GM10266 (cell line): Measurements from ENCODE around the gene ARHGAP26.

Source experiments
- DNase-seq: peaks from one replicate; pipeline ENCODE4 v3.0.0; 2012; ENCODE audit errors: extremely low spot score
- CTCF ChIP-seq: IDR thresholded peaks from 2 replicates; pipeline ENCODE4 v1.5.1; 2012; ENCODE audit warnings: mild to moderate bottlenecking, low read depth; ENCODE audit not compliant: control insufficient read depth, insufficient read depth; ENCODE audit errors: missing control alignments

Gene ARHGAP26

GRCh38 chr5:143217804-143218160, 447.6 kb downstream of the ARHGAP26 start:
- peak; percentile 28 for DNase-seq
- no peak for TF ChIP-seq CTCF

- no peak for TF ChIP-seq CTCF
- no peak for DNase-seq
Measured at GRCh38 chr5:143218517-143219170, 448.5 kb downstream of the ARHGAP26 start.

GRCh38 chr5:143219696-143220095, 449.5 kb downstream of the ARHGAP26 start:
- no peak for DNase-seq
- no peak for TF ChIP-seq CTCF

DNA sequence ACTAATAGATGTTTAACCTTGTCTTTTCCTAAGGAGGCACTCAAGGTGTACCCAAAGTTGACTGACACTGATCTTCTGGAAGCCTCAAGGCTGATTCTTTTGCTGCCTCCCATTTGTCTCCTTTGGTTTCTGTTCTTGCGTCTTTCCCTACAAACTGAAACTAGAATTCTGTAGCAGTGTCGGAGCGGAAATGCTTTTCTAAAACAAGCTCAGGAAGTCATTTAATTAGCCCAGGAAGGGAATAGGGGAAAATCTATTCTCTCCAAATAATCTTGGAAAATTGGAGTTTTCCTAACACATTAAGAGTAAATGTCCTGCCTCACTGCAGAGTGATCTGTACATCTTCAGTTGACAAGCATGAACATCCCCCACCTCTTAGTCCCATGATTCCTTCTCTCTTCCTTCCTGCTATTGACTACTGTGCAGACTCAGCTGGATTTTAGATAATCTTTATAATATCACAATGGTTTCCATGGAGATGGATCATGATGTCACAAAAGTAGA, 450.6 kb downstream of the ARHGAP26 start:
- no peak for TF ChIP-seq CTCF
- no peak for DNase-seq

DNA sequence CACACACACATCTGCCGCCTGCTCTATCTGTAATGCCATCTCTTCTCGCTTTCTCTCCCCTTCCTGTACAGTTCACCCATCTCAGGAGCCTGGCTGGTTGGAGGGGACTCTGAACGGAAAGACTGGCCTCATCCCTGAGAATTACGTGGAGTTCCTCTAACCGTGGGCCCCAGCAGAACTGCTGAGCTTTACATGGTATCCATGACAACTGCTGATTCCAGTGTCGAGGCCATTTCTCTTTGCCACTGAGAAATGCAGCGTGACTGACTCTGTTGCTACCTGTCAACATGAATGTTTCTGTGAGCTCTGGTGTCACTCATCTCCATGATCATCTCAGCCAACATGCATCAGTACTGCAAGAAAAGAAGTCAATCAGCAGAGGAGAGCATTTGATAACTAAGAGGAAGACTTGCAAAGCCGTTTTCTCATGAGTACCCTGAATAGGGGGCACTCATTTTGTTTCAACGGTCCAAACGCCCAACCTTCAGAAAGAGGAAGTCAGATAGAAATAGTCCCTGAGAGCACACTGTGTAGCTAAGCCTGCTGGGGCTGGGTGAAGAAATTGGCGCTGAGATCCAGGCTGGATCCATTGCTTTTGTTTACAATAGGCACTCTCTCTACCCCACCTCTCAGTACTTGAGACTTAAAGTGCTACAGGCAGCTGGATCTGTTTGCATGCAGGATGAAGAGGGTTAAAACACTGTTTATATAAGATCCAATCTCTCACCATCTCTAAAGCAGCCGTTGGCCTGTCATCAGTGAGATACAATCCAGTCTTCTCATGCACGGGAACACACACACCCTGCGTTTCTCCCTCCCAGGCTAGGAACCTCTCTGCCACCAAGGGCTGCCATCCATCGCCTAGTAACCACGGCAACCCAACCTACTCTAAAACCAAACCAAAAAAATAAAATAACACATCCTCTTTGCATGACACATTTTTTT, 452.4 kb downstream of the ARHGAP26 start:
- TF ChIP-seq CTCF = no peak
- DNase-seq = peak; percentile 55

- no peak for TF ChIP-seq CTCF
- DNase-seq = no peak
Measured at GRCh38 chr5:143224672-143225071, 454.5 kb downstream of the ARHGAP26 start.

DNA sequence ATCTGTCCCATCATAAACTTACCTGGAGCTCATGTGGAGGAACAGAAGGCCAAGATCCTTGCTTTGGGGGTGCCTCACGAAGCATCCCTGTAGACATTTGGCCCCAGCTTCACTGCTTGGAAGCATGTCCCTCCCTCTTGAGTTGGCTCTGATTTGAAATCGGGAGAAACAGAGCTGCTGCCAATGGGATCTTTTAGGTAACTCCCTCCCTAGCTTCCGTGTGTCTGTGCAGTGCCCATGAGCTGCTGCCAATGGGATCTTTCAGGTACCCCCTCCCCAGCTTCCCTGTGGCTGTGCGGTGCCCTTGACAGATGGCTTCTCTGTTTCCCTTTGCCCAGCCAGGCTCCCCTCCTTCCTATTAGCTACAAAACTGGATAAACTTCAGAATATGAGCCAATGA, 455.3 kb downstream of the ARHGAP26 start:
- no peak for TF ChIP-seq CTCF
- no peak for DNase-seq
